Activated CD8-positive, alpha-beta T cell treated with anti-CD3 and anti-CD28 coated beads for 36 hours (primary cell): ENCODE data around the gene SMARCD3. TPM values are rescaled to one million over a fixed set of nuclear protein-coding genes. Genes with fewer than 3 reads are reported as not detected.
A peak's percentile ranks its signal among the peaks of the same experiment; 100 is the strongest.

ENCODE experiments used
- ATAC-seq: fragments of 200-7000 bp; cut with Tn5 transposase; one replicate; pipeline ENCODE4 v1.10.0; 2021; ENCODE audit warnings: mild to moderate bottlenecking, moderate library complexity
- CTCF ChIA-PET: fragments of 350-600 bp; sonication (Branson Sonifier 250); formaldehyde crosslinking; loops from one replicate; lab custom pipeline; 2021; ENCODE audit warnings: antibody characterized with exemption; lab: Charles Lee
- POLR2A ChIA-PET: fragments of 350-600 bp; sonication (Branson Sonifier 250); formaldehyde crosslinking; loops from one replicate; lab custom pipeline; 2021; ENCODE audit warnings: antibody characterized with exemption; lab: Charles Lee
- DNase-seq: peaks from one replicate; pipeline ENCODE4 v3.0.0-alpha.2; 2020
- H3K27ac Mint-ChIP-seq: one replicate; pipeline ENCODE4 v1.8.0; 2021; ENCODE audit warnings: mild to moderate bottlenecking, mixed read lengths
- H3K27me3 Mint-ChIP-seq: one replicate; pipeline ENCODE4 v1.8.0; 2021; ENCODE audit warnings: mixed read lengths
- H3K36me3 Mint-ChIP-seq: one replicate; pipeline ENCODE4 v1.8.0; 2021; ENCODE audit warnings: low read depth, mixed read lengths
- H3K4me1 Mint-ChIP-seq: one replicate; pipeline ENCODE4 v1.8.0; 2021; ENCODE audit warnings: low read depth, mixed read lengths
- H3K4me3 Mint-ChIP-seq: one replicate; pipeline ENCODE4 v1.8.0; 2021; ENCODE audit warnings: mild to moderate bottlenecking, moderate library complexity, mixed read lengths
- H3K9me3 Mint-ChIP-seq: one replicate; pipeline ENCODE4 v1.8.0; 2021; ENCODE audit warnings: mixed read lengths
- intact Hi-C: fragments of 100-400 bp; cut with micrococcal nuclease; formaldehyde crosslinking; loops from one replicate; pipeline ENCODE4 v1.10.0; 2022
- total RNA-seq, 2 experiments: library from RNA; stranded (reverse); gene quantifications; one replicate each; pipeline ENCODE4 v1.2.3, GENCODE V29; 2021
- TF ChIP-seq, protein P1 (sequence below): fragments of 200-600 bp; IDR thresholded peaks from one replicate; pipeline ENCODE4 v1.8.0; 2022; ENCODE audit warnings: antibody characterized with exemption, mild to moderate bottlenecking

Gene SMARCD3
- total RNA-seq, 2 experiments from 2014 or later = 8.2 to 8.9 TPM

- ChIA-PET POLR2A (no interaction called here), CTCF (interaction anchor here (1.2 to 2.1 kb wide), 3 partner anchors 9 to 85 kb away, joined by 3 to 8 read pairs (median 4); partner anchors contain the start of gene GBX1)
- H3K4me1 Mint-ChIP-seq = peaks cover 18% of the 10 kb centered on the region
- ATAC-seq (no peak), DNase-seq (no peak)
- H3K27me3 Mint-ChIP-seq = peaks cover 26% of the 10 kb centered on the region
- H3K9me3 Mint-ChIP-seq = no peaks in the 10 kb centered on the region
- H3K4me3 Mint-ChIP-seq = no peak overlapping the region
- TF ChIP-seq, protein P1, sequence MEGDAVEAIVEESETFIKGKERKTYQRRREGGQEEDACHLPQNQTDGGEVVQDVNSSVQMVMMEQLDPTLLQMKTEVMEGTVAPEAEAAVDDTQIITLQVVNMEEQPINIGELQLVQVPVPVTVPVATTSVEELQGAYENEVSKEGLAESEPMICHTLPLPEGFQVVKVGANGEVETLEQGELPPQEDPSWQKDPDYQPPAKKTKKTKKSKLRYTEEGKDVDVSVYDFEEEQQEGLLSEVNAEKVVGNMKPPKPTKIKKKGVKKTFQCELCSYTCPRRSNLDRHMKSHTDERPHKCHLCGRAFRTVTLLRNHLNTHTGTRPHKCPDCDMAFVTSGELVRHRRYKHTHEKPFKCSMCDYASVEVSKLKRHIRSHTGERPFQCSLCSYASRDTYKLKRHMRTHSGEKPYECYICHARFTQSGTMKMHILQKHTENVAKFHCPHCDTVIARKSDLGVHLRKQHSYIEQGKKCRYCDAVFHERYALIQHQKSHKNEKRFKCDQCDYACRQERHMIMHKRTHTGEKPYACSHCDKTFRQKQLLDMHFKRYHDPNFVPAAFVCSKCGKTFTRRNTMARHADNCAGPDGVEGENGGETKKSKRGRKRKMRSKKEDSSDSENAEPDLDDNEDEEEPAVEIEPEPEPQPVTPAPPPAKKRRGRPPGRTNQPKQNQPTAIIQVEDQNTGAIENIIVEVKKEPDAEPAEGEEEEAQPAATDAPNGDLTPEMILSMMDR = no peak
- H3K36me3 Mint-ChIP-seq = no peaks in the 10 kb centered on the region
- intact Hi-C loops = no loop called here
- H3K27ac Mint-ChIP-seq = no peak overlapping the region
These were observed 4.6 kb upstream of the SMARCD3 start for GRCh38 chr7:151252961-151253711.

GRCh38 chr7:151252561-151252835, 4.0 kb upstream of the SMARCD3 start:
- Mint-ChIP-seq H3K4me1 (peaks cover 23% of the 10 kb centered on the region), H3K27me3 (peaks cover 31% of the 10 kb centered on the region), H3K4me3 (no peak overlapping the region), H3K27ac (no peak overlapping the region), H3K9me3 (no peaks in the 10 kb centered on the region), H3K36me3 (no peaks in the 10 kb centered on the region)
- ChIA-PET CTCF (interaction anchor here (1.2 to 2.1 kb wide), 5 partner anchors 8 to 85 kb away, joined by 3 to 8 read pairs (median 4); partner anchors contain the start of gene GBX1), POLR2A (interaction anchor here (0.9 kb wide), 1 partner anchor 20 kb away, joined by 3 read pairs; the partner anchor contains the start of gene CHPF2)
- no peak for ATAC-seq
- intact Hi-C loops = no loop called here
- TF ChIP-seq, protein P1 = no peak
- no peak for DNase-seq

DNA sequence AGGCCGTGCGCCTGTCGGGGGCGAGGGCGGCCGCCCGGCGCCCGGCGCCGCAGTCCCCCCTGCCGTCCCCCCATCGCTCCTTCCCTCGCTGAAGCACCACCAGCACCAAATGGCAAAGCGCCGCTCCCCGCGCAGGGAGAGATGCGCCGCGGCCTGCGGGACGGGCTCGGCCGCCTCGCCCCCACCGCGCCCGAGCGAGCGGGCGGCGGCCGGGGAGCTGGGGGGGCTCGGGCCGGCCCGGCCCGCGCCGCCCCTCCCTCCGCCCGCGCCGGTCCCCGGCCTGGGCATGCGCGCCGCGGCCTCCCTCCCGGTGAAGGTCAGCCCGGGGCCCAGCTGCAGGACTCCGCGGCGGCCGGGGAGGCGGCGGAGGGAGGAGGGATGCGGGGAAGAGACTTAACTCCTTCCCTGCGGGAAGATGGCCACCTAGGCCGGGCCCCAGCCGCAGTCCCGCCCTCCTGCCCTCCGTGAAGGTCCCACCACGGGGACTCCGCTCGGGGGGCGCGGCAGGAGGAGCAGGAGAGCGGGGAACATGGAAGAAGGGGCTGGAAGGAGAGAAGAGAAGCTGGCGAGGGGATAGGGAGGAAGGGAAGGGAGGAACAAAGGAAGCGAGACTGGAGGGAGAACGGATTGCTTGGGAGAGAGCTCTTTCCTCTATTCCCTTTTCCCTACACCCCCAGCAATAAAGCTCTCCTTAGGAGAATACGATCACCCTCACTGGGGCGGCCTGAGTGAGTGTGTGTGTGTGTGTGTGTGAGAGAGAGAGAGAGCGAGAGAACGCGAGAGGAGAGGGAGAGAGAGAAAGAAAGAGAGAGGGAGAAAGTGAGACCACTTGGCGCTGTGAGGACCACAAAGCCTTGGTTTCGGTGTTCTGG, 3.4 kb upstream of the SMARCD3 start:
- no peak overlapping the region for H3K27ac Mint-ChIP-seq
- peaks cover 23% of the 10 kb centered on the region for H3K4me1 Mint-ChIP-seq
- H3K9me3 Mint-ChIP-seq = no peaks in the 10 kb centered on the region
- POLR2A ChIA-PET = interaction anchor here (0.6 to 1.3 kb wide), 5 partner anchors 16 to 493 kb away, joined by 3 read pairs; partner anchors contain the start of gene CHPF2
- intact Hi-C loops = no loop called here
- TF ChIP-seq, protein P1 = no peak
- peaks cover 34% of the 10 kb centered on the region for H3K27me3 Mint-ChIP-seq
- H3K36me3 Mint-ChIP-seq = no peaks in the 10 kb centered on the region
- DNase-seq = no peak
- ATAC-seq = peak; percentile 14
- CTCF ChIA-PET = interaction anchor here (1.1 to 2.1 kb wide), 7 partner anchors 8 to 84 kb away, joined by 3 to 8 read pairs (median 4); partner anchors contain the start of gene GBX1
- peak overlapping the region; percentile 44 for H3K4me3 Mint-ChIP-seq

- Mint-ChIP-seq H3K9me3 (no peaks in the 10 kb centered on the region), H3K27ac (no peak overlapping the region), H3K4me1 (peaks cover 23% of the 10 kb centered on the region), H3K4me3 (peak overlapping the region; percentile 64), H3K27me3 (peaks cover 39% of the 10 kb centered on the region), H3K36me3 (no peaks in the 10 kb centered on the region)
- ChIA-PET POLR2A (interaction anchor here (0.6 to 1.6 kb wide), 8 partner anchors 9 to 492 kb away, joined by 3 to 7 read pairs (median 3); partner anchors contain the start of genes ABCF2 and CHPF2), CTCF (interaction anchor here (1.1 to 1.4 kb wide), 4 partner anchors 9 to 60 kb away, joined by 3 to 5 read pairs (median 4); no protein-coding TSS in a partner anchor)
- intact Hi-C loops = no loop called here
- peak; percentile 64 for ATAC-seq
- TF ChIP-seq, protein P1 = no peak
- DNase-seq = peak; percentile 67
These were observed 2.8 kb upstream of the SMARCD3 start for GRCh38 chr7:151251328-151251688.
